GM12878 (cell line): ENCODE measurements around the gene GM2A. TPM values are rescaled to one million over a fixed set of nuclear protein-coding genes. Genes with fewer than 3 reads are reported as not detected.
A peak's percentile ranks its signal among the peaks of the same experiment; 100 is the strongest.

Source experiments
- ATAC-seq: fragments of 200-7000 bp; cut with Tn5 transposase; 3 replicates; pipeline ENCODE4 v1.9.1; 2020; ENCODE audit warnings: mild to moderate bottlenecking, moderate library complexity
- BruUV-seq: library from RNA; stranded (reverse); fragments of 400-500 nt; replicated peaks from 2 replicates; lab custom pipeline; 2021; lab: Mats Ljungman, UMichigan
- CTCF ChIA-PET: fragments of 300-600 bp; sonication (Branson Sonifier 250); formaldehyde crosslinking; extraction: SDS; loops from one replicate; lab custom pipeline; 2021; ENCODE audit warnings: inconsistent platforms; lab: Yijun Ruan, JAX
- POLR2A ChIA-PET: fragments of 350-600 bp; formaldehyde crosslinking; extraction: SDS; loops from one replicate; lab custom pipeline; 2021; ENCODE audit warnings: inconsistent platforms; lab: Charles Lee
- RAD21 ChIA-PET: fragments of 300-600 bp; sonication (Branson Sonifier 250); formaldehyde crosslinking; loops from one replicate; lab custom pipeline; 2023; ENCODE audit warnings: antibody characterized with exemption; ENCODE audit not compliant: unreplicated experiment; lab: Charles Lee
- SMC1A ChIA-PET: fragments of 300-600 bp; sonication (Branson Sonifier 250); formaldehyde crosslinking; loops from one replicate; lab custom pipeline; 2023; ENCODE audit not compliant: unreplicated experiment, uncharacterized antibody; lab: Charles Lee
- DNase-seq: peaks from one replicate; pipeline ENCODE4 v3.0.0-alpha.2; 2011; ENCODE audit warnings: low read depth, low spot score
- FAIRE-seq: peaks from 3 replicates; lab custom pipeline; 2011; peaks lifted over from hg19 to GRCh38; lab: Jason Lieb, UNC
- H2AFZ ChIP-seq: 2 replicates; pipeline ENCODE4 v1.6.0; 2011; ENCODE audit warnings: low read depth, low read length, control low read depth; ENCODE audit not compliant: control insufficient read depth
- H3K27ac ChIP-seq: 2 replicates; pipeline ENCODE4 v1.5.1; 2011; ENCODE audit warnings: control low read depth; ENCODE audit not compliant: control insufficient read depth, insufficient read depth
- H3K27me3 ChIP-seq, 2 experiments: replicated peaks in 1 of 2; 2 replicates each; pipeline versions ENCODE4 v1.6.0 to v1.6.1; 2011; ENCODE audit warnings: low read length in 1 of 2; ENCODE audit not compliant: control insufficient read depth in 2 of 2, insufficient read depth in 2 of 2
- H3K36me3 ChIP-seq, 2 experiments: 2 replicates each; pipeline ENCODE4 v1.5.1; 2011; ENCODE audit warnings: low read length in 1 of 2; ENCODE audit not compliant: control insufficient read depth in 2 of 2, insufficient read depth in 2 of 2
- H3K4me1 ChIP-seq: 2 replicates; pipeline ENCODE4 v1.6.1; 2011; ENCODE audit warnings: mild to moderate bottlenecking, low read length, moderate library complexity, mixed read lengths; ENCODE audit not compliant: control insufficient read depth, insufficient read depth
- H3K4me2 ChIP-seq: 2 replicates; pipeline ENCODE4 v1.6.0; 2011; ENCODE audit warnings: control low read depth; ENCODE audit not compliant: control insufficient read depth, insufficient read depth
- H3K4me3 ChIP-seq: fragments of 200-600 bp; sonication (generic); 2 replicates; pipeline ENCODE4 v1.5.1; 2016
- H3K79me2 ChIP-seq: 2 replicates; pipeline ENCODE4 v1.6.0; 2011; ENCODE audit warnings: low read length; ENCODE audit not compliant: control insufficient read depth, insufficient read depth
- H3K9ac ChIP-seq: 2 replicates; pipeline ENCODE4 v1.8.0; 2011; ENCODE audit warnings: low read length, control low read depth, mixed read lengths; ENCODE audit not compliant: control insufficient read depth, insufficient read depth
- H3K9me3 ChIP-seq: replicated peaks from 3 replicates; pipeline ENCODE4 v1.5.1; 2011; ENCODE audit warnings: mild to moderate bottlenecking, low read length; ENCODE audit not compliant: control insufficient read depth, insufficient read depth
- H4K20me1 ChIP-seq: 2 replicates; pipeline ENCODE4 v1.6.0; 2011; ENCODE audit not compliant: control insufficient read depth, insufficient read depth
- EZH2 ChIP-seq: IDR thresholded peaks from 2 replicates; pipeline ENCODE4 v1.6.1; 2012; ENCODE audit warnings: low read depth, mild to moderate bottlenecking, control low read depth, inconsistent platforms, low read length, borderline replicate concordance; ENCODE audit not compliant: control insufficient read depth
- SPI1 ChIP-seq: IDR thresholded peaks from 2 replicates; pipeline ENCODE4 v1.6.1; 2011; ENCODE audit warnings: low read depth, mild to moderate bottlenecking, low read length, moderate library complexity, borderline replicate concordance; ENCODE audit not compliant: insufficient read depth
- WGBS: methylation state at CpG from one replicate; pipeline ENCODE4 v1.1.6; 2016; ENCODE audit warnings: low lambda C conversion rate; ENCODE audit not compliant: insufficient replicate concordance, insufficient coverage; ENCODE audit errors: missing lambda C conversion rate; 5-methylcytosine and 5-hydroxymethylcytosine counted together
- in situ Hi-C: fragments of 300-500 bp; cut with MboI; formaldehyde crosslinking; loops from 9 replicates; pipeline ENCODE4 v1.14.3; 2018; ENCODE audit warnings: mixed read lengths
- intact Hi-C: fragments of 100-400 bp; cut with micrococcal nuclease; formaldehyde crosslinking; loops from one replicate; pipeline ENCODE4 v1.14.2; 2022; ENCODE audit not compliant: unreplicated experiment
- polyA plus RNA-seq, 11 experiments: library from polyadenylated mRNA; depleted of rRNA in 4 of 11; unstranded in 6 of 11; stranded (reverse) in 5 of 11; fragments of >200 nt; fragmentation: Nextera tagmentation in 4 of 11; fragmentation: Illumina TruSeq in 1 of 11; extraction: Ambion mirVana in 4 of 11; extraction: Trizol in 1 of 11; gene quantifications; 1 replicate in 1 of 11; 2 replicates in 10 of 11; pipeline versions ENCODE4 v1.2.1 to v1.2.3, GENCODE V29; 2011 to 2016; ENCODE audit warnings: inconsistent platforms in 2 of 11, missing spikeins in 2 of 11, low read depth in 1 of 11
- total RNA-seq, 4 experiments: library from RNA; depleted of rRNA in 3 of 4; stranded (reverse); fragments of >200 nt in 3 of 4; fragmentation: Illumina TruSeq in 1 of 4; extraction: Trizol in 1 of 4; gene quantifications; 2 replicates each; pipeline versions ENCODE4 v1.2.1 to v1.2.3, GENCODE V29; 2013 to 2021
- TF ChIP-seq, protein P1 (sequence below): fragments of 450-650 bp; IDR thresholded peaks from 2 replicates; pipeline ENCODE4 v1.6.1; 2017; ENCODE audit warnings: mild to moderate bottlenecking

Gene GM2A
- total and polyA plus RNA-seq, 10 of the 15 experiments (the other 5 are each of a cell fraction or from before 2014, with no cell fraction given): 33.6 to 106 (median 68.2) TPM

- TF ChIP-seq, protein P1, sequence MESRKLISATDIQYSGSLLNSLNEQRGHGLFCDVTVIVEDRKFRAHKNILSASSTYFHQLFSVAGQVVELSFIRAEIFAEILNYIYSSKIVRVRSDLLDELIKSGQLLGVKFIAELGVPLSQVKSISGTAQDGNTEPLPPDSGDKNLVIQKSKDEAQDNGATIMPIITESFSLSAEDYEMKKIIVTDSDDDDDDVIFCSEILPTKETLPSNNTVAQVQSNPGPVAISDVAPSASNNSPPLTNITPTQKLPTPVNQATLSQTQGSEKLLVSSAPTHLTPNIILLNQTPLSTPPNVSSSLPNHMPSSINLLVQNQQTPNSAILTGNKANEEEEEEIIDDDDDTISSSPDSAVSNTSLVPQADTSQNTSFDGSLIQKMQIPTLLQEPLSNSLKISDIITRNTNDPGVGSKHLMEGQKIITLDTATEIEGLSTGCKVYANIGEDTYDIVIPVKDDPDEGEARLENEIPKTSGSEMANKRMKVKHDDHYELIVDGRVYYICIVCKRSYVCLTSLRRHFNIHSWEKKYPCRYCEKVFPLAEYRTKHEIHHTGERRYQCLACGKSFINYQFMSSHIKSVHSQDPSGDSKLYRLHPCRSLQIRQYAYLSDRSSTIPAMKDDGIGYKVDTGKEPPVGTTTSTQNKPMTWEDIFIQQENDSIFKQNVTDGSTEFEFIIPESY: no peak
- TF ChIP-seq, all 136 proteins: peak for 0
Observed at GRCh38 chr5:151295138-151295537, 42.2 kb downstream of the GM2A start (continued).

DNA sequence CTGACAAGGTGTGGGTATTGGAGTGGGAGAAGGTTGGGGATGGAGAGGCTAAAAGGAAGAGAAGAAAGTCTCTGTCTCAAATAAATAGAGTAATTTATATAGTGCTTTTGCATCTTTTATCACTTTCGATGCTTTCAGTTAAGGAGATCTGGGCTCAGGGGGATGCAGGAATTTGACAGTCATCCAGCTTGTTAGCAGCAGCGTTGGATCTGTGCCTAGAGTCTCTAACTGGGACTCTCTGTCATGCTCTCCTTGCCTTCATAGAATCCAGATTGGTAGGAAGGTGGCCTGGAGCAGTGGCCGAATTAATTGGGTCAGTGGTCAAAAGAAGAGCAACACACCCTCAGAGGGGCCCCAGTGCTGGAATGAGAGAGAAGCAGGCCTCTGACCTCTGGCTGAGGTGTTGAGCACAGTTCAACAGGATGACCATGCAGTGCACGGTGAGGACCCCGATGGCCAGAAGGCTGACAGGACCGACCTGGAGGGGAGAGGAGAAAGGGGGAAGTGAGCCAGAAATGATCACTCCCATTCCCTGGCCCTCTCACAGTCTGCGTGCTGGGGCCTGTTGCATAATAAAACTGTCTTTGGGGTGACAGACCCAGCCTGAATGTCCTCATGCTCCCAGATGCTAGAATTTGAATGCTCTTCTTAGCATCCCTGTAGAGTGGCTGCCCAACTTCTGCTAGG, 42.9 kb downstream of the GM2A start:
- ATAC-seq: no peak; the same call in 2 of the 3 replicates
- no TSS peak for BruUV-seq
- H3K9ac ChIP-seq: no peak overlapping the region
- H3K27ac ChIP-seq: no peak overlapping the region
- ChIA-PET CTCF (interaction anchor here (0.8 to 3.3 kb wide), 7 partner anchors 11 to 167 kb away, joined by 3 to 40 read pairs (median 4); no protein-coding TSS in a partner anchor), POLR2A (no interaction called here), SMC1A (interaction anchor here (1.0 to 7.0 kb wide), 8 partner anchors 20 to 130 kb away, joined by 3 to 49 read pairs (median 4); partner anchors contain the start of genes CCDC69 and GM2A), RAD21 (interaction anchor here (1.1 to 3.3 kb wide), 6 partner anchors 15 to 180 kb away, joined by 3 to 33 read pairs (median 7); partner anchors contain the start of gene GM2A)
- no peak overlapping the region for H3K4me2 ChIP-seq
- H3K27me3 ChIP-seq: no peaks in the 10 kb centered on the region; a peak in 1 of 4 replicates
- WGBS: 77% methylated on average over 7 of the region's 7 CpGs
- intact Hi-C loops (loop anchor here (5.0 kb wide), 2 partner anchors 74 to 169 kb away; partner anchors contain the start of gene CCDC69), in situ Hi-C loops (no loop called here)
- no peaks in the 10 kb centered on the region for H3K9me3 ChIP-seq
- H3K4me3 ChIP-seq: no peak overlapping the region
- H2AFZ ChIP-seq: no peak overlapping the region
- H3K4me1 ChIP-seq: no peaks in the 10 kb centered on the region
- FAIRE-seq: no peak
- no peaks in the 10 kb centered on the region for H3K36me3 ChIP-seq
- TF ChIP-seq SPI1 (0 out of 2 replicates have a peak, but pooled peaks have one; percentile 15), EZH2 (no peak)
- H3K79me2 ChIP-seq: no peaks in the 10 kb centered on the region
- DNase-seq: no peak
- no peaks in the 10 kb centered on the region for H4K20me1 ChIP-seq
